Activated T-helper 1 cell treated with anti-CD3 and anti-CD28 coated beads, Interleukin-12 subunit alpha, Interleukin-12 subunit beta, Interleukin-2, Interleukin-4 antibody, amounts not matched to agents 30 ng/mL and 10 ng/mL and 1 ng/mL, durations not matched to agents 14 hours and 24 hours and 36 hours (primary cell): ENCODE results near the gene KLK4. TPM values are rescaled to one million over a fixed set of nuclear protein-coding genes. Genes with fewer than 3 reads are reported as not detected.

Source experiments
- DNase-seq: peaks from one replicate; pipeline ENCODE4 v3.0.0; 2021; ENCODE audit warnings: low spot score
- H3K27ac Mint-ChIP-seq: one replicate; pipeline ENCODE4 v1.8.0; 2021; ENCODE audit warnings: mild to moderate bottlenecking, mixed read lengths
- H3K27me3 Mint-ChIP-seq: one replicate; pipeline ENCODE4 v1.8.0; 2022; ENCODE audit warnings: mild to moderate bottlenecking, moderate library complexity, mixed read lengths; ENCODE audit not compliant: insufficient read depth
- H3K36me3 Mint-ChIP-seq: one replicate; pipeline ENCODE4 v1.8.0; 2021; ENCODE audit warnings: low read depth, mixed read lengths
- H3K4me1 Mint-ChIP-seq: one replicate; pipeline ENCODE4 v1.8.0; 2021; ENCODE audit warnings: low read depth, mixed read lengths
- H3K4me3 Mint-ChIP-seq: one replicate; pipeline ENCODE4 v1.8.0; 2021; ENCODE audit warnings: mild to moderate bottlenecking, moderate library complexity, mixed read lengths
- H3K9me3 Mint-ChIP-seq: one replicate; pipeline ENCODE4 v1.8.0; 2021; ENCODE audit warnings: mixed read lengths
- intact Hi-C: fragments of 100-400 bp; cut with micrococcal nuclease; formaldehyde crosslinking; loops from one replicate; pipeline ENCODE4 v1.15.1; 2024
- total RNA-seq: library from RNA; stranded (reverse); gene quantifications from 2 replicates; pipeline ENCODE4 v1.2.3, GENCODE V29; 2022

The KLK4 gene
- total RNA-seq, 1 donor from 2014 or later, result not detected

- Mint-ChIP-seq H3K4me1 (no peaks in the 10 kb centered on the region), H3K9me3 (peaks cover 14% of the 10 kb centered on the region), H3K4me3 (no peak overlapping the region), H3K36me3 (no peaks in the 10 kb centered on the region), H3K27me3 (peaks cover 15% of the 10 kb centered on the region), H3K27ac (no peak overlapping the region)
- intact Hi-C loops, result no loop called here
- no peak for DNase-seq
Measured at GRCh38 chr19:50890422-50891252, 20.6 kb downstream of the KLK4 start.

GRCh38 chr19:50889638-50890037, 21.6 kb downstream of the KLK4 start:
- peaks cover 4% of the 10 kb centered on the region for H3K9me3 Mint-ChIP-seq
- no peaks in the 10 kb centered on the region for H3K4me1 Mint-ChIP-seq
- no peak overlapping the region for H3K4me3 Mint-ChIP-seq
- no peaks in the 10 kb centered on the region for H3K36me3 Mint-ChIP-seq
- peaks cover 15% of the 10 kb centered on the region for H3K27me3 Mint-ChIP-seq
- DNase-seq, result no peak
- intact Hi-C loops, result no loop called here
- no peak overlapping the region for H3K27ac Mint-ChIP-seq

GRCh38 chr19:50882188-50882587, 29.0 kb downstream of the KLK4 start:
- no peaks in the 10 kb centered on the region for H3K36me3 Mint-ChIP-seq
- H3K4me3 Mint-ChIP-seq, result no peak overlapping the region
- peaks cover 11% of the 10 kb centered on the region for H3K27me3 Mint-ChIP-seq
- no peak overlapping the region for H3K27ac Mint-ChIP-seq
- DNase-seq, result no peak
- H3K4me1 Mint-ChIP-seq, result no peaks in the 10 kb centered on the region
- no peaks in the 10 kb centered on the region for H3K9me3 Mint-ChIP-seq
- intact Hi-C loops, result no loop called here

GRCh38 chr19:50880241-50880640, 31.0 kb downstream of the KLK4 start:
- no peaks in the 10 kb centered on the region for H3K36me3 Mint-ChIP-seq
- H3K4me1 Mint-ChIP-seq, result no peaks in the 10 kb centered on the region
- H3K9me3 Mint-ChIP-seq, result no peaks in the 10 kb centered on the region
- peaks cover 11% of the 10 kb centered on the region for H3K27me3 Mint-ChIP-seq
- no peak overlapping the region for H3K4me3 Mint-ChIP-seq
- no peak for DNase-seq
- intact Hi-C loops, result no loop called here
- H3K27ac Mint-ChIP-seq, result no peak overlapping the region

- DNase-seq, result no peak
- no peaks in the 10 kb centered on the region for H3K9me3 Mint-ChIP-seq
- no peaks in the 10 kb centered on the region for H3K36me3 Mint-ChIP-seq
- H3K27me3 Mint-ChIP-seq, result peaks cover 11% of the 10 kb centered on the region
- intact Hi-C loops, result no loop called here
- no peak overlapping the region for H3K27ac Mint-ChIP-seq
- H3K4me3 Mint-ChIP-seq, result no peak overlapping the region
- H3K4me1 Mint-ChIP-seq, result no peaks in the 10 kb centered on the region
Measured at GRCh38 chr19:50878851-50879250, 32.3 kb downstream of the KLK4 start.

- H3K4me1 Mint-ChIP-seq, result no peaks in the 10 kb centered on the region
- no peak for DNase-seq
- no peak overlapping the region for H3K27ac Mint-ChIP-seq
- intact Hi-C loops, result no loop called here
- no peaks in the 10 kb centered on the region for H3K36me3 Mint-ChIP-seq
- H3K4me3 Mint-ChIP-seq, result no peak overlapping the region
- H3K27me3 Mint-ChIP-seq, result peaks cover 13% of the 10 kb centered on the region
- H3K9me3 Mint-ChIP-seq, result no peaks in the 10 kb centered on the region
Measured at GRCh38 chr19:50877338-50877737, 33.9 kb downstream of the KLK4 start.

GRCh38 chr19:50876456-50876855, 34.7 kb downstream of the KLK4 start:
- no peaks in the 10 kb centered on the region for H3K9me3 Mint-ChIP-seq
- no peaks in the 10 kb centered on the region for H3K4me1 Mint-ChIP-seq
- H3K27ac Mint-ChIP-seq, result no peak overlapping the region
- peaks cover 11% of the 10 kb centered on the region for H3K27me3 Mint-ChIP-seq
- no peaks in the 10 kb centered on the region for H3K36me3 Mint-ChIP-seq
- no peak overlapping the region for H3K4me3 Mint-ChIP-seq
- intact Hi-C loops, result no loop called here
- no peak for DNase-seq

GRCh38 chr19:50875795-50876422, 35.3 kb downstream of the KLK4 start:
- Mint-ChIP-seq H3K4me3 (no peak overlapping the region), H3K4me1 (no peaks in the 10 kb centered on the region), H3K27me3 (peaks cover 14% of the 10 kb centered on the region), H3K27ac (no peak overlapping the region), H3K36me3 (no peaks in the 10 kb centered on the region), H3K9me3 (no peaks in the 10 kb centered on the region)
- intact Hi-C loops, result no loop called here
- no peak for DNase-seq

- no peak for DNase-seq
- intact Hi-C loops, result no loop called here
- Mint-ChIP-seq H3K36me3 (no peaks in the 10 kb centered on the region), H3K27ac (no peak overlapping the region), H3K9me3 (no peaks in the 10 kb centered on the region), H3K27me3 (peaks cover 7% of the 10 kb centered on the region), H3K4me3 (no peak overlapping the region), H3K4me1 (no peaks in the 10 kb centered on the region)
Measured at GRCh38 chr19:50874211-50874610, 37.0 kb downstream of the KLK4 start.

GRCh38 chr19:50873056-50873455, 38.1 kb downstream of the KLK4 start, which contains the start of gene KLK2:
Gene KLK2, plus strand, starts transcription at chr19:50873439. Its CDS starts 35 bp downstream, at chr19:50873474.
- Mint-ChIP-seq H3K36me3 (no peaks in the 10 kb centered on the region), H3K27ac (no peak within 1 kb of the TSS), H3K4me3 (no peak within 1 kb of the TSS), H3K4me1 (no peaks in the 10 kb centered on the region), H3K27me3 (peaks cover 7% of the 10 kb centered on the region), H3K9me3 (no peaks in the 10 kb centered on the region)
- intact Hi-C loops, result no loop called here
- no peak for DNase-seq

GRCh38 chr19:50870417-50871089, 40.6 kb downstream of the KLK4 start:
- intact Hi-C loops, result no loop called here
- Mint-ChIP-seq H3K27me3 (peaks cover 17% of the 10 kb centered on the region), H3K9me3 (no peaks in the 10 kb centered on the region), H3K4me3 (no peak overlapping the region), H3K4me1 (no peaks in the 10 kb centered on the region), H3K36me3 (no peaks in the 10 kb centered on the region), H3K27ac (no peak overlapping the region)
- DNase-seq, result no peak

- H3K9me3 Mint-ChIP-seq, result no peaks in the 10 kb centered on the region
- no peaks in the 10 kb centered on the region for H3K4me1 Mint-ChIP-seq
- DNase-seq, result no peak
- H3K36me3 Mint-ChIP-seq, result no peaks in the 10 kb centered on the region
- H3K27ac Mint-ChIP-seq, result no peak overlapping the region
- no peak overlapping the region for H3K4me3 Mint-ChIP-seq
- peaks cover 17% of the 10 kb centered on the region for H3K27me3 Mint-ChIP-seq
- intact Hi-C loops, result no loop called here
Measured at GRCh38 chr19:50869479-50869878, 41.7 kb downstream of the KLK4 start.
